ENCODE data around the gene CYTH1. TPM values are rescaled to one million over a fixed set of nuclear protein-coding genes. Genes with fewer than 3 reads are reported as not detected.

CYTH1 gene
- total RNA-seq, 1 experiment from 2014 or later = 18.9 TPM

DNA sequence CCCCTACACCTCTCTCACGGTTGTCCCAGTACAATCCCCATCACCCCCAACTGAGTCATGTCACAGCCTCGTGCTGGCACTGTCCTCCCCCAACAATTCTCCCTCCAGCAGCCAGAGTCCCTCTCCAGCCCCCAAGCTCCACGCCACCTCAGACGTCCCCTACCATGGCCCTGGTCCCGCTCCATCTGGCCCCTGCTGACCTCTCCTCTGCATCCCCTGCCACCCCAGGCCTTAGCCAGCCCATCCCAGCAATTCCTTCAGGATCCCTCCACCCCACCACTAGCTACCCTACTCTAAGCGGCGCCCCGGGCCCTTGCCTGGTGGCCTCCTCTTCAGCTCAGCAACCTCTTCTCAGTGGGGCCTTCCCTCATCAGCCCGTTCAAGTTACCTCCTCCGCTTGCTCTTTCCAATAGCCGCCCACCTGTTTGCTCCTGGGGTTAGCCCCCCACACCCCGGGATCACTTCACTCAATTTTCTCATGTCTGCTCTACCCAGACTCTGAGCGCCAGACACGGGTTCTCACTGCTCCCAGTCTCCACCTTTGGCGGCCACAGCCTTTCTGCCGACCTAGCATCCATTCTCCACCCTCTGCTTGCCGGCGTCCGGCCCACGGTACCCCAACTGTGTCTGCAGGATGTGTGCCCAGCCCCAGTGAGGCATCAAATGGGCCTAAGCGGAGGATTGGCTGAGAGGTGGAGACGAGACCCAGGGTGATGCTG, 112.7 kb downstream of the CYTH1 start:
- DNase-seq (ENCODE audit: low read depth in 1 of 2, low spot score in 2 of 2) = no peak
- Histone ChIP-seq H3K27me3 (replicated peaks) (no peaks in the 10 kb centered on the region), H3K36me3 (peaks cover 11% of the 10 kb centered on the region; the same call in 1 of the 2 replicates)

DNA sequence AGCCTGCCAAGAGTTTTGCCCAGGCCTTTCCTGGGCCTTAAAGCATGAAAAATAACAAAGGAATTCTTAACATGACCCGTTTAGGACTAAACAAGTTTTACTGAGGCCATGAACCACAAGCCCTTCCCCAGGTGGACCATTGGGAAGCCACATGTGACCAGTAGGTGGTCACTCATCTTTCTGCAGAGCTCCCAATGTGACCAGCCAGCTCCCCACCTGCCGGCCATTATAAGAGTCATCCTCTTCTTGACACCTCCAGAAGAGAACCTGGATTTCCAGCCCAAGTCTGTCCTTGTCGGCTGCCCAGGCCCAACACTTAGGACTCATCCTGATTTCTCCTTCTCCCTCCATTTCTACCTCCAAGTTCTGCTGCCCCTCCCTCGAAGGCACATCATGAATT, 113.2 kb downstream of the CYTH1 start:
- Histone ChIP-seq H3K27ac (no peak overlapping the region), H3K4me3 (no peak overlapping the region), H3K9me3 (replicated peaks) (no peaks in the 10 kb centered on the region), H3K36me3 (peaks cover 7% of the 10 kb centered on the region; the same call in 1 of the 2 replicates), H3K4me1 (replicated peaks) (peaks cover 3% of the 10 kb centered on the region; the same call in 1 of the 2 replicates), H3K27me3 (replicated peaks) (no peaks in the 10 kb centered on the region)
- no peak for DNase-seq (ENCODE audit: low read depth in 1 of 2, low spot score in 2 of 2)

More for the DNA sequence above, 112.7 kb downstream of the CYTH1 start:
- Histone ChIP-seq H3K4me1 (replicated peaks) (peaks cover 3% of the 10 kb centered on the region; the same call in 1 of the 2 replicates), H3K4me3 (no peak overlapping the region), H3K9me3 (replicated peaks) (no peaks in the 10 kb centered on the region), H3K27ac (no peak overlapping the region)

DNA sequence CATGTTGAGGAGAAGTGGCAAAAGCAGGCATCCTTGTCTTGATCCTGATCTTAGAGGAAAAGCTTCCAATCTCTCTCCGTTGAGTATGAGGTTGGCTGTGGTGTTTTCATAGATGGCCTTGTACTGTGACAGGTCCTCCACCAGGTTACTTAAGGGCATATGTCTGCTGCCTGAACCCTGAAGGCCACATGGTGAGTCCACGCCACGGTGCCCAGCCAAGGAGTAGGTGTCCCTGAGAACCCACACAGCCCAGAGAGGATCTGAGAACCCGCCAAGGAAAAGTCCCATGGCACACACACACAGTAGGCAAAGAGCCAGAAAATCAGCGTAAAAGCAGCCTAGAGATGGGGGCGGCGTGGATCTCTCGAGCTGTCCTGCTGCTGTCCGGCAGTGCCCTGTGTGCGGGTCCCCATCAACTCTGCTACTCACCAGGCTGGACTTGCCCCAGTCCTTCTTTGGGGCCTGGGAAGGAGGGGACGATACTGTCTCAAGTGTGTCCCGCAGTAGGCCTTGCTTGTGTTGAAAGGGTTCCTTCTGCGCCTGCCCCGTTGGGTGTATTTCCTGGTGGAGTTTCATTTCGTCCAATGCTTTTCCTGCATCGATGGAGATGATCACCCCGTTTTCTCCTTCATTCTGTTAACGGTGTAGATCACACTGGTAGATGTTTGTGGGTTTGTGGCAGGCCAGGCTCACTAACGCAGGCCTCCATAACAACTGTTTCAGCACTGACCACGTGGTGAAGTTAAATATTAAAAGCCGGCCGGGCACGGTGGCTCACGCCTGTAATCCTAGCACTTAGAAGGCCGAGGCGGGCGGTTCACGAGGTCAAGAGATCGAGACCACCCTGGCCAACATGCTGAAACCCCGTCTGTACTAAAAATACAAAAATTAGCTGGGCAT, 114.1 kb downstream of the CYTH1 start:
- Histone ChIP-seq H3K27ac (no peak overlapping the region), H3K4me1 (replicated peaks) (peaks cover 3% of the 10 kb centered on the region; the same call in 1 of the 2 replicates), H3K9me3 (replicated peaks) (no peaks in the 10 kb centered on the region), H3K36me3 (peaks cover 7% of the 10 kb centered on the region; the same call in 1 of the 2 replicates), H3K27me3 (replicated peaks) (no peaks in the 10 kb centered on the region), H3K4me3 (no peak overlapping the region)
- no peak for DNase-seq (ENCODE audit: low read depth in 1 of 2, low spot score in 2 of 2)

DNA sequence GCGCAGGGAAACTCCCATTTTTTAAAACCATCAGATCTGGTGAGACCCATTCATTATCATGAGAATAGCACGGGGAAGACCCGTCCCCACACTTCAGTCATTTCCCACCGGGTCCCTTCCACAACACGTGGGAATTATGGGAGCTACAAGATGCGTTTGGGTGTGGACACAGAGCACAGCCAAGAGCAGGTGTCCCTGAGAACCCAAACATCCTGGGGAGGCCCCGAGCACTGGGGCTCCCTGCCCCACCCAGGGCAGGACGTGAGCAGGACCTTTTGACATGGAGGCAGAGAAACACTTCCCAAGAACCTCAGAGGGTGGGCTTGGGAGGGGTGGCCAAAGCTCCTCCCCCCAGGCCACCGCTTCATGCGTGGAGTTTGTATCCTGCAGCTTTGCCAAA, 115.0 kb downstream of the CYTH1 start:
- Histone ChIP-seq H3K4me1 (replicated peaks) (0 out of 2 replicates have a peak, but pooled peaks cover 3% of the 10 kb centered on the region), H3K27me3 (replicated peaks) (no peaks in the 10 kb centered on the region), H3K36me3 (no peaks in the 10 kb centered on the region), H3K27ac (no peak overlapping the region), H3K9me3 (replicated peaks) (no peaks in the 10 kb centered on the region), H3K4me3 (no peak overlapping the region)
- no peak for DNase-seq (ENCODE audit: low read depth in 1 of 2, low spot score in 2 of 2)

DNA sequence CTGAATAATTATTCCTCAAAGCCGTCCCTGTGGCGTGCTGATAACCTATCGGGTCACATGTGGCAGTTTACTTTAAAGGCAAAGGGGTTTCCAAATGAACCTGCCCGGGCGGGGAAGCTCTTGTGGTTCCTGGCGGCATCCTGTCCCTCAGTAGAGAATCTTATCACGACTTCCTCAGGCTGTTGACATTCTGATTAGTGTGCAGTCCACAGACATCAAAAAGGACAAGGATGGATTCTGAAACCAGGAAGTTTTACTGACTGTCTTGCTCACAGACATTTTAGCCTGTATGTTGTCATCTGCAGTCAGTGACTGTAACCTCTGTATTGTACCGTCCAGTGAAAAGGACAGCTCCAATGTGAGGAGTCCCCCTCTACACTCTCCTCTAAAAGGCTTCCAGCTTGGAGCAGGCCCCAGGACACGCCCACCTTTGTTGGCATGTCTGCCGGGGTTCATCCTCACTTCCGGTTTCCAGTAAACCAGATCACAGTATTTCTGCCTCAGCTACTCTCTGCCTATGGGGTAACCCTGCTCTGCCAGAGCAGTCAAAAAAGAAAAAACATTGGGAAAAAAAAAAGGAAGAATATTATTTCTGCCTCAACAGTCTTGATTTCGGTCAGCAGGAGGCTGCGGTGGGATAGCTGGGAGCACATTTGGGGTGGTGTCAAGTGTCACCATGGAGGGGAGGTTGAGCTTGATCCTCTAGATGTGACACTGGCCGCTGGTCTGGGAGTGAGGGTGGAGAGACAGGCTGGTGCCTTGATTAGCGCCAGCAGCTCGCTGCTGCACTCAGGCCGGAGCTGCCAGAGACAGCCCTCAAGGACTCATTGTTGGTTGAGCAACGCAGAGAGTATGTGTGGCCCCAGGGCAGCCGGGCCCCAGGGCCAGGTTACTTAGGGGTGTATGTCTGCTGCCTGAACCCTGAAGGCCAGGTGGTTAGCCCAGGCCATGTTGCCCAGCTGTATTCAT, 115.8 kb downstream of the CYTH1 start:
- Histone ChIP-seq H3K9me3 (replicated peaks) (no peaks in the 10 kb centered on the region), H3K4me3 (no peak overlapping the region), H3K4me1 (replicated peaks) (peaks cover 8% of the 10 kb centered on the region), H3K36me3 (no peaks in the 10 kb centered on the region), H3K27ac (no peak overlapping the region), H3K27me3 (replicated peaks) (no peaks in the 10 kb centered on the region)
- DNase-seq (ENCODE audit: low read depth in 1 of 2, low spot score in 2 of 2) = no peak

- Histone ChIP-seq H3K9me3 (replicated peaks) (no peaks in the 10 kb centered on the region), H3K27ac (no peak overlapping the region), H3K4me1 (replicated peaks) (peaks cover 10% of the 10 kb centered on the region), H3K36me3 (no peaks in the 10 kb centered on the region), H3K4me3 (no peak overlapping the region), H3K27me3 (replicated peaks) (no peaks in the 10 kb centered on the region)
- DNase-seq (ENCODE audit: low read depth in 1 of 2, low spot score in 2 of 2) = no peak
Measured at GRCh38 chr17:78665387-78665951, 116.6 kb downstream of the CYTH1 start.

DNA sequence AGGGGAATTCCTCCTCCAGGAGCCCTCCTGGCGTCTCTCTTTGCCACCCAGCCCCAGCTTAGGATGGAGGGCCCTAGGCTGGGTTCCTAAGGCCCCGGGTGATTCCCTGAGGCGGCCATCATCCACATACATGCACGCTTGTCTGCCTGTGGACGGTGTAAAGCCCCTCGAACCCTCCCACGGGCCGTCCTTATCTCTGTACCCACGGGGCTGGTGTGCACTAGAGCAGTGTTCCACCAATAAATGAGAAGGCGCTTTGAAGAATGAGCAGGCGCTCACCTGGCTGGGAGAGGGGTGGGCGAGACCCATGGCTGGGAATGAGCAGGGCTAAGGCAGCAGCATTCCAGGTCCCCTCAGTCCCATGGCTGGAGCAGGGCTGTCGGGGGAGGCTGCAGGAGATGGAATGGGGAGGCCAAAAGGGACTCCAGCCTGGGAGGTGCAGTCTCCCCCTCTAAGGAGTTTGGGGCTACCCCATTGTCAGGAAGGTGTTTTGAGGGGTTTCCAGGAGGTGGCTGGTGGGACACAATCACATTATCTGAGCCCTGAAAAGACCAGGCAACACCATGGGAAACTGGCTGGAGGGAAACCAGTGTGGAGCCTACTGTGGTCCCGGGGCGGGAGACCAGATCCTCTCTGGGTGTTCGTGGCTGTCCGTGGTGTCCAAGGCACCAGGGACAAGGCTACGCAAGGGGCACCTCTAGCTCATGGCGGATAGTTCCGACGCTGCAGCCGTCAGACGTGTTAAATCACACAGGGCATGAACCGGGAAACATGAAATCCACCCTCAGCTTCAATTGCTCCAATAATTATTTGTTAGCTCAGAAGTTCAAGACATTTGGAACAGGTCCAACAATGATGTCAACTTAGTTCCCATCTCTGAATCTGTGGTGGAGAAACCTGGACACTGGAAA, 117.3 kb downstream of the CYTH1 start:
- Histone ChIP-seq H3K27ac (no peak overlapping the region), H3K4me3 (no peak overlapping the region), H3K27me3 (replicated peaks) (no peaks in the 10 kb centered on the region), H3K4me1 (replicated peaks) (peaks cover 10% of the 10 kb centered on the region), H3K9me3 (replicated peaks) (no peaks in the 10 kb centered on the region), H3K36me3 (no peaks in the 10 kb centered on the region)
- no peak for DNase-seq (ENCODE audit: low read depth in 1 of 2, low spot score in 2 of 2)

DNA sequence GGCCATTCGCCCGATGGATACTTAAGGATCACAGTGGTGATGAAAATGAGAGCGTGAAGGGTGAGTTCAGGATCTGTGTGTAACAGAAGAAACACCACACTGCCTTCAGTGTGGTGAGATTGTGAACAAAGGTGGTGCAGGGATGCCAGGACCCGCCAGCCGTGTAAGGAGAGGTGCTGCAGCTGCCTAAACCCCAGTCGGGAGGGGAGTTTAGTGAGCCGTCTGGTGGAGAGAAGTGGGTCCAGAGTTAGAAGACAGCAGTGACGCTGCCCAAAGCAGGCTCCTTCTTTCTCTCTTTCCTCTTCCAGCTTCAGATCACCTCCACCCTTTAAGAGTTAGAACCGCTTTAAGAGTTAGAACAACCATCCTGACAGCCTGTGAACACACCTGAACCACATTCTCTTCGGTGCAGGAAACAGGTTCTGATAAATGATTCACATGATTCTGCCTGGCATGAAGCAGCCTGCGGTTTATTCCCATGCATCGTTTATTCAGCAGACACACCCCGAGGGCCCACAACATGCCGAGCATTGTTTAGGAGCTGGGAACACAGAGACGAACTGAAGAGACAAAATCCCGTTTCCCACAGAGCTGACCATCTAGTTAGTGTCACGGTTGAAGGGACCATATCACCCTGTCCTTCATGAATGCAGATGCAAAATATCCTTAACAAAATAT, 120.8 kb downstream of the CYTH1 start:
- Histone ChIP-seq H3K27ac (no peak overlapping the region), H3K36me3 (no peaks in the 10 kb centered on the region), H3K4me1 (replicated peaks) (peaks cover 10% of the 10 kb centered on the region), H3K4me3 (no peak overlapping the region), H3K27me3 (replicated peaks) (no peaks in the 10 kb centered on the region), H3K9me3 (replicated peaks) (no peaks in the 10 kb centered on the region)
- peak in 1 of 2 experiments; percentile 31 for DNase-seq (ENCODE audit: low read depth in 1 of 2, low spot score in 2 of 2)

- Histone ChIP-seq H3K27ac (no peak overlapping the region), H3K36me3 (no peaks in the 10 kb centered on the region), H3K4me1 (replicated peaks) (peaks cover 8% of the 10 kb centered on the region), H3K4me3 (no peak overlapping the region), H3K9me3 (replicated peaks) (no peaks in the 10 kb centered on the region), H3K27me3 (replicated peaks) (no peaks in the 10 kb centered on the region)
- no peak for DNase-seq (ENCODE audit: low read depth in 1 of 2, low spot score in 2 of 2)
Measured at GRCh38 chr17:78659546-78659945, 122.5 kb downstream of the CYTH1 start.

DNA sequence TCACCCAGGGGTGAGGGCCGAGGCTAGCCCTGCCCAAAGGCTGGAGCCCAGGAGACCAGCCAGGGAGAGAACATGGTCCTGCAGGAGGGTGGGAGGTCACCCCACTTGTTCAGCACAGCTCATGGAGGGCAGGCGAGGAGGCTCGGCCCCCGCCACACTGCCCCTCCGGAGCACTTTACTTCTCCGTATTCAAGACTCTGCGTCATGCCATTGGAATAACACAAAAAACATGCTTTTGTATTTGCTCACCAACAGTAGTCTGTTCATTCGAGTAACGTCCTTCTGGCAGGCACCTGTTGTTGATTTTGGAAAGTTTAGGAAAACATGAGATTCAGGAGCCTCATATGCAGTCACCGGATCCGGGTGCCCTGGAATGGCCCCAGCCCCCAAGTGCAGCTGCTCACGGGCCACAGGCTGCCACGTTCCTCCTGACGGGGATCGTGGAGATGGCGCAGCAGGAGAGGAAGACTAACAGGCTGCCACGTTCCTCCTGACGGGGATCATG, 123.7 kb downstream of the CYTH1 start:
- H3K27me3 ChIP-seq (replicated peaks) = no peaks in the 10 kb centered on the region
- no peaks in the 10 kb centered on the region for H3K36me3 ChIP-seq
- H3K27ac ChIP-seq = no peak overlapping the region
- peaks cover 8% of the 10 kb centered on the region for H3K4me1 ChIP-seq (replicated peaks)
- no peak overlapping the region for H3K4me3 ChIP-seq
- no peaks in the 10 kb centered on the region for H3K9me3 ChIP-seq (replicated peaks)
- DNase-seq (ENCODE audit: low read depth in 1 of 2, low spot score in 2 of 2) = no peak

- H3K36me3 ChIP-seq = no peaks in the 10 kb centered on the region
- no peak for DNase-seq (ENCODE audit: low read depth in 1 of 2, low spot score in 2 of 2)
- no peaks in the 10 kb centered on the region for H3K4me1 ChIP-seq (replicated peaks)
- no peak overlapping the region for H3K27ac ChIP-seq
- no peak overlapping the region for H3K4me3 ChIP-seq
- peaks cover 4% of the 10 kb centered on the region for H3K27me3 ChIP-seq (replicated peaks)
- no peaks in the 10 kb centered on the region for H3K9me3 ChIP-seq (replicated peaks)
Measured at GRCh38 chr17:78655251-78655940, 126.7 kb downstream of the CYTH1 start.
